Ovary (tissue), 3 donors: ENCODE data around the gene OTOP3.

Source experiments
- CTCF ChIP-seq, 3 donors: fragments of 450-650 bp in 2 of 3; fragments of 200-600 bp in 1 of 3; IDR thresholded peaks; one replicate each; pipeline versions ENCODE4 v1.5.1 to v1.8.0; 2016 to 2022; ENCODE audit warnings: antibody characterized with exemption in 3 of 3, mild to moderate bottlenecking in 1 of 3
- EP300 ChIP-seq: sonication (generic); formaldehyde crosslinking; IDR thresholded peaks from one replicate; pipeline ENCODE4 v1.6.1; 2017; ENCODE audit warnings: antibody characterized with exemption
- POLR2A ChIP-seq: fragments of 450-650 bp; IDR thresholded peaks from one replicate; pipeline ENCODE4 v1.6.1; 2017; ENCODE audit warnings: antibody characterized with exemption, mild to moderate bottlenecking, moderate library complexity
- donor health status: DM: no; HTN: no; CAD: no.

GRCh38 chr17:74987418-74987908 lies 51.8 kb downstream of the OTOP3 start, which contains the start of gene CDR2L:
- TF ChIP-seq EP300 (no peak), CTCF (IDR thresholded peaks at IDR 0.05) (no peak), POLR2A (peak; percentile 62)
